ENCODE data around the gene TNFRSF8.
A peak's percentile ranks its signal among the peaks of the same experiment; 100 is the strongest.

TNFRSF8 gene

DNA sequence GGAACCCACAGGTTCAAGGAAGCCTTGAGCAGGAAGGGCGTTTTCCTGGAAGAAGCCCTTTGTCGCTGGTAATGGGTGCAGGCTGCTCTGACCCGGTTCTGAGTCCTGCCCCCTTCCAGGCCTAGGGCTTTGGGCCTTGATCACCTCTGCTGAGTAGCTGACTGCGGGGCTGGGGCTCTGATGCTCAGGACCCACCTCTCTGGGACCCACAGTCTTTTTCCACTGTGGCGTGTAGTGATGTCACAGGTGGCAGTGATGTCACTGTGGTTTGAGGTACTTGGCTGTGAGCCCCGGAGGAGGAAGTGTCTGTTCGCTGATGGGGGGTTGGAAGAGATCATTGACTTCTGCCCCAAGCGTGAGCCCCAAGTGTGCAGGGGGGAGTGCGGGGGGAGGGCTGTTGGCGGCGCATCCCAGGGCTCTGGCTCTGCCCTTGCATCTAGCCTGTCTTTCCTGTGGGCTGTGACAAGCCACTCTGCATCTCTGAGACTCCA is 110.6 kb downstream of the TNFRSF8 start:
- peak; percentile 90 to 93 for DNase-seq (ENCODE audit: low read depth in 2 of 2)

DNA sequence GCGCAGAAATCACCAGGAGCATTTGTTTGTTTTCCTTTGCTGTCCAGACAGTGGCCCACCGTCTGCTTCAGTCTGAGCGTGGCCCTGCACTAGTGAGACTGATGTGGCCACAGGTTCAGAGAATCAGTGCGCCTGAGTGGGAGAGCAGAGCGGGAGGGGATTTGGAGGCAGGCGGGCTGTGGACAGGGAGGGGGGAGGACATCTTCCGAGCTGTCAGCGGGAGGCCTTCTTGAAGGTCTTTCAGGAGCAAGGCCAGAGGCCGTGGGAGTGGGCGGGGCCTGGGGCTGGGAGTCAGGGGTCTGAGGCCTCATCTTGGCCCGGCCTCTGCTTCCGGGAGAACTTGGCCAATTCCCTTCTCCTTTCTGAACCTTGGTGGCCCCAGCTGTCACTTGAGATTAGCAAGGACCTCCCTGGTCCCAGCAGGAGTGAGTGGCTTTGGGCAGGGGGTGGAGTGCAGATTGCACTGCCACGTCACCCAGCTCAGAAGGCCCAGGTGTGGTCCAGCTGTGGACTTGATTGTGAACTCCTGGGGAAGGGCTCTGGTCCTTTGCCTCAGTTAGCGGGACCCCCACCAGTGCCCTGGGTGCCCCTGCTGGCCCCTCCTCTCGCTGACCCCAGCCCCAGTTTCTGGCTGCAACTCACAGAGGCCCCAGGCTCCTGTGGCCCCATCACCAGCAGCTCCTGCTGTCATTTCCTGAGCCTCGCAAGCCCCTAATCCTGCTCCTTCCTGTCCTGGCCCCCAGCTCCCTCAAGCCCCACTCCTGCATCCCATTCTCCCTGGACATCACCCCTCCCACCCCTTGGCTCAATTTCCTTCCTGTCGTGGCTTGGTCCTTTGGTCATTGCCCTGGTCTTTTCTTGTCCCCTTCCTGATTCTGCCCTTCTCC is 112.1 kb downstream of the TNFRSF8 start:
- no peak for DNase-seq (ENCODE audit: low read depth in 2 of 2)

DNA sequence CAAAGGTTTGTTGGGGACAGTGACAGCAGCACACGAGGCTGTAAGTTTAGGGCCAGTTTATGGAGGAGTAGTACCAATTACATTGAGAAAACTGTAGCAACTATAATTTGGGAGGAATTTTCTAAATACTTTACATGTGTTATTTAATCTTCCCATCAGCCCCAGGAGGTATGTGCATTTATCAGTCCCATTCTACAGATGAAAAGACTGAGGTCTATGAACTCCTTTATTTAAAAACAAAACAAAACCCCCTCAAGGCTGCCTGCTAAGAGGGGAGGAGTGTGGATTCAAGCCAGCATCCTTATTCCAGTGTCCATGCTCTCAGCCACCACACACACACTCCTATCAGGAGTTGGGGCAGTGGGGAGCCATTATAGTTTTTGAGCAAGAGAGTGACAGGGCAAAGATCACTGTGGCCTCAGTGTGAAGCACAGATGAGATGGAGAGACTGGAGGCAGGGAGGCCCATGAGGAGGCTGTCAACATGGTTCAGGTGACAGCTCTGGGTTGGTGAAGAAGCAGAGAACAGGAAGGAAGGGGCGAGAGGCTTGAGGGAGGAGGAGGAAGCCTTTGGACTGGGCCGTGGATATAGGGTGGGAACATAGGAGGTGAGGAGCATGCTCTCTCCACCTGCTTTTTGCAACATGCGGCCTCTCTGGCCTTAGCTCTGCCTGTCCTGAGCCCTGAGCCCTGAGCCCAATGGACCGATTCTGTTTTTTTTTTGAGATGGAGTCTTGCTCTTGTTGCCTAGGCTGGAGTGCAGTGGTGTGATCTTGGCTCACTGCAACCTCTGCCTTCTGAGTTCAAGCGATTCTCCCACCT is 113.4 kb downstream of the TNFRSF8 start:
- no peak for DNase-seq (ENCODE audit: low read depth in 2 of 2)

GRCh38 chr1:12177156-12177998 is 114.3 kb downstream of the TNFRSF8 start:
- DNase-seq (ENCODE audit: low read depth in 2 of 2), result no peak

- peak; percentile 89 to 92 for DNase-seq (ENCODE audit: low read depth in 2 of 2)
These were observed 114.9 kb downstream of the TNFRSF8 start for GRCh38 chr1:12177999-12178441.

- no peak for DNase-seq (ENCODE audit: low read depth in 2 of 2)
These were observed 115.4 kb downstream of the TNFRSF8 start for GRCh38 chr1:12178511-12178910.

DNA sequence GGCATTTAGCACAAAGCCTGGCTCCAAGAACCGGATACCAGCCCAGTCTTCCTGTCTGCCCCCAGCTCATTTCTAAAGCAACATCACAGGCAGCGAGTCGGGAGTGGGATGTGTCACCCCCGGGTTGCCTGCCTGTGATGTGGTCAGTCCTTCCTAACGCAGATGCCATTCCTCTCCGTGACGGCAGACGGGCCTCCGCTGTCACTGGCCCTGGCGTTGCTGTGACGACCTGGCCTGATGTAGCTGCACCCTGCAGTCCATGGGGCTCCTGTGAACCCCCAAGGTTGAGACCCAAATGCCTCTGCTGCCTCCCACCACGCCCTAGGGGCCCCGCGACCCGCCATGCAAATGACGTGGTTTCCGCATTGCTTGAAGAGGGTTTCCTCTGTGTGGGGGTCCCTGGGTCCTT is 116.0 kb downstream of the TNFRSF8 start:
- DNase-seq (ENCODE audit: low read depth in 2 of 2), result peak; percentile 60 to 68

DNA sequence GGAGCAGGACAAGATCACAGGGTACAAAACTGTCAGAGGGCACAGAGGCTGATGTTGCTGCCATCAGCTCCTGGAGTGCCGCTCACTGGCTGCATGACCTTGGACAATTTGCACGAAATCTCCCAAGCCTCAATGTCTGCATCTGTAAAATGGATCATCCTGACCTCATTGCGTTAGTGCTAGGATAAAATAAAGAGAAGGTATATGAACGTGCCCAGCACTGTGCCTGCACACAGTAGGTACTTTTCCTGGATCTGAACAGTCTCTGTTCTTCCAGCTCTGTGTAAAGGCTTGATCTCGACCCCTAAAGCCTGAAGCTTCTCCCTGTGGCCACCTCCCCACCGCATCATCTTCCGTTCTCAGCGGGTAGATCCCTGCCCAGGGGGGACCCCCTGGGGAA is 116.6 kb downstream of the TNFRSF8 start:
- no peak for DNase-seq (ENCODE audit: low read depth in 2 of 2)

- no peak for DNase-seq (ENCODE audit: low read depth in 2 of 2)
These were observed 117.2 kb downstream of the TNFRSF8 start for GRCh38 chr1:12180315-12180714.

DNA sequence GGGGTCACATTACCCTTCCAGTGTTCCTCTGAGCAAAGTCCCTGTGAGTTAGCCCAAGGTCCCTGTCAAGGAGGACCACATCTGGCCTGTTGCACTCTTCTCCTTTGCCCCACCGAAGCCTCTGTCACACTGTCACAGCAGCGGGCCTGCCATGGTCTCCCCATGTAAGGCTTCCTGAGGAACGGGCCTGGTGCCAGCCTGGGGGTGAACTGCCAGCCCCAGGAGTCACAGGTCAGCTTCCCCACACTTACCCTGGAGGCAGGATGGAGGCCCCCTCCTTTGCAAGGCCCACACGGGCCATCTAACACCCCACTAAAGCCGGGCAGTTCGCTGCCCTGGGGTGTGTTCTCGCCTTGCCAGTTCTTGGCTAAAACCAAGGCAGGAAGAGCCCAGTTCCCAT is 117.8 kb downstream of the TNFRSF8 start:
- no peak for DNase-seq (ENCODE audit: low read depth in 2 of 2)

DNA sequence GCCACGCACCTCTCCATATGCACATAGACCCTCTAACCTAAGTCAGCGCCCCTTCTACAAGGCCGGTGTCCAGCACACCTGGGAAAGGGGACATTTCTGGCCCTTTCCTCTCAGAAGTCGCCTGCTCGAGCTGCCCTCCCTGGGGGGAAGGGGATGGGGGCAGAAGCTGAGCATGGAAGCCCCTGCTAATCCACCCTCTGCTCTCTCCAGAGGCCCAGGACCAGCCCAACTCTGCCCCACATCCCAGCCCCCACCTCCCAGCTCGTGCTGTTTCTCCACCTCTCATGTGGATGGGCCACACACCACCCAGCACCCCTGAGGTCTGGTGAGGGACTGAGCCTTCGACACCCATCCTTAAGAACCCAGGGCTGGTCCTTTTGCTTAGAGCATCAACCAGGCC is 118.5 kb downstream of the TNFRSF8 start:
- DNase-seq (ENCODE audit: low read depth in 2 of 2), result no peak

DNA sequence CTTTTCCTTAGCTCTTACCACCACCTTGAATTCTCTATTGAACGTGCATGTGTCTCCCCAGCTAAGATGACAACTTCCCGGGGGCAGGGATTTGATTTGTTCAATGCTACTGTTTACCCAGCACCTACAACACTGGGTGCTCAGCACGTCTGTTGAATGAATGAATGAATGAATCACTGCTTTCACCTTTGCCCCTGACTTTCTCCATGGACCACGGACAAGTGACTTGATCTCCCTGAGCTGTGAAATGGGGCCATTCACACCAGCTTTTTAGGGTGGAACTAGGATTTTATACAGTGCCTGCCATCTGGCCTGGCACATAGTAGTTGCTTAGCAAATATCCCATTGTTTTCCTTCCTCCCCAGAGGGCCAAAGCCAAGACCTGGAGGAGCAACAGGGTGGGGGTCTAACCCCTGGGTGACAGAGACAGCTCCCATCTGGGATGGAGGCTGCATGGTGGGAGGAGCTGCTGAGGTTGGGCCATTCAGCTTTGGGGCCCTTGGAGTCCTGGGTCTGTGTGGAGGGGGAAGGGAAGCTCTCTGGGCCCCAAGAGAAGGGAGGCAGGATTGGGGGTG is 119.4 kb downstream of the TNFRSF8 start:
- DNase-seq (ENCODE audit: low read depth in 2 of 2), result no peak

- no peak for DNase-seq (ENCODE audit: low read depth in 2 of 2)
These were observed 120.1 kb downstream of the TNFRSF8 start for GRCh38 chr1:12183095-12183794.

DNA sequence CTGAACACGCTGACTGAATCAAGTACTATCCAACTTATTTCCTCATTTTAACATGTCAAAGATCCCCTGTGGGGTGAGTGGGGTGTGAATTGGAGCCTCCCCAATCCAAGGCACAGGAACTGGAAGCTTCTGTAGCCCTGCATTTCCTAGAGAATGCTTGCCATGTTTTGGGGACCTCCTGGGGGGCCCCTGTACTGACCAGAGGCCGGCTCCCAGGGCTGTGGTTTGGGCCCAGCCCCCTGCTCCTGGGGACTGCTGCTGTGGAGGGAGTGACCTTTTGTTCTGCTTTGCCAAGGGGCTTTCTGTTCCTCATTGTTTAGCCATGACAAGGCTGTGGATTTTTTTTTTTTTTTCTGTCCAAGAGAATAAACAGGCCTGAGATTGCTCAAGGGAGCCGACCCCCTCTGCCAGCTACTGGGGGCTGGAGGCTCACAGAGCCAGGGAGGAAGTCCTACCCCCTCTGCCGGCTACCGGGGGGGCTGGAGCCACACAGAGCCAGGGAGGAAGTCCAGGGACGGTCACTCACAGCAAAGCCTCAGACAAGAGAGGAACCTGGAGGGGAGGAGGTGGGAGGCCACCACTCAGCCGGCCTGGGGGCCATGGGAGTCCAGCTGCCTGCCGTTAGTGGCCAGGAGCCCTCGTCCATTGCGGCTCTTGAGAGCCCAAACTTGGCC is 121.0 kb downstream of the TNFRSF8 start:
- DNase-seq (ENCODE audit: low read depth in 2 of 2), result no peak

DNA sequence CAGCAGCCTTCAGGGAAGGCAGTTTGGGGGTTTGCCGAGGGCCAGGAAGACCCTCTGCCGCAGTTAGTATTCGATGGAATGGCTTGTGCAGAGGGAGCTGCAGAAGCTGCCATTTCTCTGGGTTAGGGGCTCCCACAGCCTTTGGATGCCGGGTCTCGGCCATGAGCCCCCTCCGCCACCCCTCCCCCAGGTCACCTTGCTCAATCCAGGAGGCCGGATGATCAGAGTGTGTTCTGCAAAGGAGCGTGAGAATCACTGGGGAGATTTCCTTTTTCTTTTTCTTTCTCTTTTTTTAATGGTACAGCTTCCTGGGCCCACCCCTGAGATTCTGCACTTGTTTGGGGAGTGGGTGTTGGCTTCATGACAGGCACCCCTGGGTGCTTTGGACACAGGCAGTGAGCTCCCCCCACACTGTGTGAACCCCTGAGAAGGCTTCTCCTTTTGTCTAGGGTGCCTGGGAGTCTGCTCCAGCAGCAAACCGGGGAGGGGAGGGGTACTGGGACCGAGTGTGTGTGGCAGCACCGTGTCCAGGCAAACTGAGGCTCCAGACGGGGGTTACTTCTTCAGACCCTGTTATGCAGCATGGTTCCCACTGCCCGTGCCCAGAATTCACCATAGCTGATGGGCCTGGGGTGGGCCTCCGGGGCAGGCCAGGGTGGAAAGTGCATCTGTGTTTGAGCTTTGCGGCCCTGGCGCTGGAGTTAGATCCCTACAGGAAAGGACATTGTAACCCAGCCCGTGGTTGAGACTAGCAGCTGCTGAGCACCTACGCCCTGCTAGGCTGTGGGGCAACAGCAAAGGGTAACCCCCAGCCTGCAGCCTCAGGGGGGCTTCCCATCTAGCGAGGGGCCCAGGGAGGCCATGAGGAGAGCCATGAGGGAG is 122.2 kb downstream of the TNFRSF8 start:
- DNase-seq (ENCODE audit: low read depth in 2 of 2), result no peak

DNA sequence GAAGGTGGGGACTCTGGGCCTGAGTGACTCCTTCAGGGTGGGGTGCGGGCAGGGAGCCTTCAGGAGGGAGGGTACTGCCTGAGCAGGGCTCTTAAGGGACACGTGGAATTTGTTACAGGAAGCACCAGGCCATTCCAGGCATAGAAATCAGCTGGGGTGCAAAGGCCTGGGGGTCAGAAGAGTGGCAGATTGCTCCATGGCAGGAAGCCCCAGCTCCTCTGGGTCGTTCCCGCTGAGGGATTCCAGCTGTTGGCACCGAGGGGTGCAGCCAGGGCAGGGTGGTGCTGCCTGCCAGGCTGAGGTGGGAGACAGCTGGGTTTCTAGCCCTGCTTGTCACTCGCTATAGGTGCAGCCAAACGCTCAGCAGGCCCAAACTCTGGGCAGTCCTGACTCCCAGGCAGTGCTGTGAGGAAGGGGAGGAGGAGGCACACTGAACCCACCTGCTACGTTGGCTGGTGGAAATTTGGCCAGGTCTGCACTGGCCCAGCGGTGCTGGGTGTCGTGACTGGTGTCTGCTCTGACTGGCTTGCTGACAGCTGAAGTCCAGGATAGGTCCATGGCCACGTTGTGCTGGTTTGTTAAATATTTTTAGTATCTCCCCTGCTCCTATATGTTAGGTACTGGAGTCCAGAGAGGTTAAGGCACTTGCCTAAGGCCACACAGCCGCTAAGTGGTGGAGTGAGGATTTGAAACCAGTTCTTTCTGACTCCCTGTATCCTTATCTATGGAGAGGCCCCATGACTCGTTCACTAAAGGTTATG is 123.0 kb downstream of the TNFRSF8 start:
- DNase-seq (ENCODE audit: low read depth in 2 of 2), result no peak

DNA sequence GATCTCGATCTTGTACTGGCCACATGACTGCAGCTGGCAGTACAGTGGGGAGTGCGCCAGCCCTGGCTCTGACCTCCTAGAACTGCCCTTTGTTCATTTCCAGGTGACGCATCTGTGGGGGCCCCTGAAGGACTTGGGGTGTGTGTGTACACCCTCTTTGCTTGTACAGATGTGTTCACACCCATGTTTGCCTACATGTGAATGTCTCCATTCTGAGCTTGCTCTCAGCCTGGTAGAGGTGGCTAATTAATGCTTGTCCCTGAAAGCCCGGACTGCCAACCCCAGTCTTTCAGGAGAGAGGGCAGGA is 123.5 kb downstream of the TNFRSF8 start:
- no peak for DNase-seq (ENCODE audit: low read depth in 2 of 2)

DNA sequence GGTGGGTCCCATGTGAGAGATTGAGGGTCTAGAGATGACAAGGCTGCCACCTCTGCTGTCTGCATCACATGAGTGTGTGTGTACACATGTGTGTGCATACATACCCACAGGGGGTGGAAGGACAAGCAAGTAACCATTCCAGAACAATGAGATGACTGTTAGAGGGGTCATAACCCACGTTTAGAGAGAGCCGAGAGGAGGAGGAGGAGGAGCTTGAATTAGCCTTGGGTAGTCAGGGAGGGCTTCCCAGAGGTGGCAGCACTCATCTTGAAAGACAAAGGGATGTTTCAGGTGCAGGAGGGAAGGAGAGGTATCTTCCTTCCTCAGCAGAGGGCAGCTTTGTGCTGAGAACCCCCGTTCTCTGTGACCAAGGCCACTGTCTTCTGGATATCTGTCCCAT is 125.0 kb downstream of the TNFRSF8 start:
- no peak for DNase-seq (ENCODE audit: low read depth in 2 of 2)

Measured in stimulated activated CD8-positive, alpha-beta memory T cell treated with anti-CD3 and anti-CD28 coated beads, Interleukin-7, amount 100 ng/mL, for 1 hour (primary cell).